ENCODE measurements around the gene ZNF791. TPM values are rescaled to one million over a fixed set of nuclear protein-coding genes. Genes with fewer than 3 reads are reported as not detected.

The ZNF791 gene
- total RNA-seq, 1 donor from 2014 or later, result 15.5 TPM

- Mint-ChIP-seq H3K27me3 (ENCODE audit: low read depth) (no peaks in the 10 kb centered on the region), H3K4me1 (ENCODE audit: low read depth) (peaks cover 6% of the 10 kb centered on the region), H3K36me3 (ENCODE audit: low read depth) (peaks cover 11% of the 10 kb centered on the region), H3K9me3 (ENCODE audit: low read depth) (no peaks in the 10 kb centered on the region), H3K4me3 (ENCODE audit: unreplicated experiment) (peak overlapping the region; percentile 33), H3K27ac (ENCODE audit: unreplicated experiment) (peak overlapping the region; percentile 49)
- no peak for TF ChIP-seq CTCF (IDR thresholded peaks at IDR 0.05)
- no peak for DNase-seq (ENCODE audit: low spot score)
Observed at GRCh38 chr19:12680034-12680433, 69.3 kb downstream of the ZNF791 start.

- H3K27ac Mint-ChIP-seq (ENCODE audit: unreplicated experiment), result peak within 1 kb of the TSS; percentile 97
- peak within 1 kb of the TSS; percentile 90 for H3K4me3 Mint-ChIP-seq (ENCODE audit: unreplicated experiment)
- peak; percentile 94 for DNase-seq (ENCODE audit: low spot score)
- no peaks in the 10 kb centered on the region for H3K9me3 Mint-ChIP-seq (ENCODE audit: low read depth)
- no peaks in the 10 kb centered on the region for H3K27me3 Mint-ChIP-seq (ENCODE audit: low read depth)
- TF ChIP-seq CTCF (IDR thresholded peaks at IDR 0.05), result peak; percentile 38
- peaks cover 10% of the 10 kb centered on the region for H3K36me3 Mint-ChIP-seq (ENCODE audit: low read depth)
- peaks cover 6% of the 10 kb centered on the region for H3K4me1 Mint-ChIP-seq (ENCODE audit: low read depth)
Observed at GRCh38 chr19:12681074-12681987, 70.6 kb downstream of the ZNF791 start, which contains the start of gene DHPS. TSS of gene DHPS (minus strand) at chr19:12681880. CDS start at chr19:12681766, 114 bp downstream.

Other genes starting within 250 kb of the ZNF791 start
- 2.6 to 3.4 TPM (median 3.3 TPM) in 3 replicates for gene ZNF442, start 245.2 kb upstream of the ZNF791 start, total RNA-seq
- gene ZNF799, start 209.6 kb upstream of the ZNF791 start, total RNA-seq, result 2.0 to 3.7 TPM (median 2.3 TPM) in 3 replicates
- 1.6 to 4.0 TPM (median 2.0 TPM) in 3 replicates for gene ZNF443, start 169.9 kb upstream of the ZNF791 start, total RNA-seq
- 2.0 to 5.2 TPM (median 3.0 TPM) in 3 replicates for gene ZNF709, start 126.1 kb upstream of the ZNF791 start, total RNA-seq
- gene ZNF564, start 59.4 kb upstream of the ZNF791 start, total RNA-seq, result 5.7 to 8.9 TPM (median 6.5 TPM) in 3 replicates
- 6.7 to 8.6 TPM (median 7.0 TPM) in 3 replicates for gene ZNF490, start 107 bp upstream of the ZNF791 start, total RNA-seq
- gene MAN2B1, start 55.8 kb downstream of the ZNF791 start, total RNA-seq, result 86.6 to 104 TPM (median 99.5 TPM) in 3 replicates
- 9.6 to 13.5 TPM (median 12.7 TPM) in 3 replicates for gene WDR83, start 55.9 kb downstream of the ZNF791 start, total RNA-seq
- gene DHPS, start 71.0 kb downstream of the ZNF791 start, total RNA-seq, result 37.8 to 48.8 TPM (median 47.5 TPM) in 3 replicates
- gene GNG14, start 77.1 kb downstream of the ZNF791 start, total RNA-seq, result not detected in 3 replicates
- 5.0 to 11.7 TPM (median 5.2 TPM) in 3 replicates for gene FBXW9, start 85.7 kb downstream of the ZNF791 start, total RNA-seq
- gene TNPO2, start 113.0 kb downstream of the ZNF791 start, total RNA-seq, result 64.5 to 82.7 TPM (median 71.8 TPM) in 3 replicates
- gene TRIR, start 123.8 kb downstream of the ZNF791 start, total RNA-seq, result 132 to 145 TPM (median 137 TPM) in 3 replicates
- 44.2 to 57.0 TPM (median 48.8 TPM) in 3 replicates for gene GET3, start 126.6 kb downstream of the ZNF791 start, total RNA-seq
- not detected in 3 replicates for gene BEST2, start 140.9 kb downstream of the ZNF791 start, total RNA-seq
- gene HOOK2, start 164.6 kb downstream of the ZNF791 start, total RNA-seq, result 26.8 to 34.0 TPM (median 30.5 TPM) in 3 replicates
- gene JUNB, start 180.6 kb downstream of the ZNF791 start, total RNA-seq, result 99.0 to 129 TPM (median 122 TPM) in 3 replicates
- 184 to 211 TPM (median 190 TPM) in 3 replicates for gene PRDX2, start 190.9 kb downstream of the ZNF791 start, total RNA-seq
- gene THSD8, start 191.1 kb downstream of the ZNF791 start, total RNA-seq, result 3.6 to 5.4 TPM (median 4.5 TPM) in 3 replicates
- 9.9 to 22.8 TPM (median 11.9 TPM) in 3 replicates for gene RNASEH2A, start 195.7 kb downstream of the ZNF791 start, total RNA-seq
- gene RTBDN, start 223.7 kb downstream of the ZNF791 start, total RNA-seq, result not detected in 3 replicates
- 0.44 to 1.6 TPM (median 0.97 TPM) in 3 replicates for gene MAST1, start 227.6 kb downstream of the ZNF791 start, total RNA-seq

Data from chondrocyte (in vitro differentiated cells).